ENCODE data around the gene ETNK1. TPM values are rescaled to one million over a fixed set of nuclear protein-coding genes. Genes with fewer than 3 reads are reported as not detected.
A peak's percentile ranks its signal among the peaks of the same experiment; 100 is the strongest.

The ETNK1 gene
- total RNA-seq, 2 donors from 2014 or later = 23.9 to 25.1 TPM

- H3K27me3 ChIP-seq = no peaks in the 10 kb centered on the region
- TF ChIP-seq POLR2A (IDR thresholded peaks at IDR 0.05) (no peak), CTCF (IDR thresholded peaks at IDR 0.05) (no peak)
- DNase-seq (no peak), ATAC-seq (no peak)
- intact Hi-C loops (cut with DNase I) = no loop called here
- H3K36me3 ChIP-seq (replicated peaks in 1 of 2; ENCODE audit: insufficient read depth in 1 of 2, low read depth in 2 of 2) = no peaks in the 10 kb centered on the region
- no peak overlapping the region for H3K4me3 ChIP-seq
- 88 to 100% methylated on average over 1 of the region's 1 CpG for WGBS, 2 donors
- no peaks in the 10 kb centered on the region for H3K4me1 ChIP-seq
- H3K27ac ChIP-seq = no peak overlapping the region
- no peaks in the 10 kb centered on the region for H3K9me3 ChIP-seq
Observed at GRCh38 chr12:22662356-22662755, 37.4 kb downstream of the ETNK1 start.

- H3K9me3 ChIP-seq = no peaks in the 10 kb centered on the region
- intact Hi-C loops (cut with DNase I) = no loop called here
- no peaks in the 10 kb centered on the region for H3K27me3 ChIP-seq
- ATAC-seq = no peak
- DNase-seq = no peak
- TF ChIP-seq POLR2A (IDR thresholded peaks at IDR 0.05) (no peak), CTCF (IDR thresholded peaks at IDR 0.05) (no peak)
- no peak overlapping the region for H3K4me3 ChIP-seq
- H3K27ac ChIP-seq = no peak overlapping the region
- H3K36me3 ChIP-seq (replicated peaks in 1 of 2; ENCODE audit: insufficient read depth in 1 of 2, low read depth in 2 of 2) = no peaks in the 10 kb centered on the region
- no peaks in the 10 kb centered on the region for H3K4me1 ChIP-seq
Observed at GRCh38 chr12:22665476-22665875, 40.5 kb downstream of the ETNK1 start.

- H3K27ac ChIP-seq = no peak overlapping the region
- H3K4me1 ChIP-seq = no peaks in the 10 kb centered on the region
- intact Hi-C loops (cut with DNase I) = no loop called here
- H3K36me3 ChIP-seq (replicated peaks in 1 of 2; ENCODE audit: insufficient read depth in 1 of 2, low read depth in 2 of 2) = peaks cover 0 to 3% of the 10 kb centered on the region in 2 donors
- no peaks in the 10 kb centered on the region for H3K27me3 ChIP-seq
- H3K9me3 ChIP-seq = no peaks in the 10 kb centered on the region
- 24 to 65% methylated on average over 1 of the region's 1 CpG for WGBS, 2 donors
- no peak for ATAC-seq
- TF ChIP-seq POLR2A (IDR thresholded peaks at IDR 0.05) = no peak
- DNase-seq = no peak
- H3K4me3 ChIP-seq = no peak overlapping the region
Observed at GRCh38 chr12:22667122-22667521, 42.2 kb downstream of the ETNK1 start.

GRCh38 chr12:22668441-22668840 is 43.5 kb downstream of the ETNK1 start:
- TF ChIP-seq POLR2A (IDR thresholded peaks at IDR 0.05) = no peak
- TF ChIP-seq CTCF (IDR thresholded peaks at IDR 0.05) = no peak
- DNase-seq = no peak
- Histone ChIP-seq H3K27me3 (no peaks in the 10 kb centered on the region), H3K27ac (no peak overlapping the region), H3K36me3 (replicated peaks in 1 of 2; ENCODE audit: insufficient read depth in 1 of 2, low read depth in 2 of 2) (peaks cover 0 to 3% of the 10 kb centered on the region in 2 donors), H3K4me1 (no peaks in the 10 kb centered on the region), H3K9me3 (no peaks in the 10 kb centered on the region), H3K4me3 (no peak overlapping the region)
- 94 to 98% methylated on average over 6 of the region's 6 CpGs for WGBS, 2 donors
- intact Hi-C loops (cut with DNase I) = no loop called here
- no peak for ATAC-seq

- H3K4me1 ChIP-seq = no peaks in the 10 kb centered on the region
- DNase-seq (no peak), ATAC-seq (no peak)
- H3K4me3 ChIP-seq = no peak overlapping the region
- H3K27ac ChIP-seq = no peak overlapping the region
- no peaks in the 10 kb centered on the region for H3K27me3 ChIP-seq
- peaks cover 0 to 5% of the 10 kb centered on the region in 2 donors for H3K36me3 ChIP-seq (replicated peaks in 1 of 2; ENCODE audit: insufficient read depth in 1 of 2, low read depth in 2 of 2)
- TF ChIP-seq POLR2A (IDR thresholded peaks at IDR 0.05) (no peak), CTCF (IDR thresholded peaks at IDR 0.05) (peak in 3 of 7 experiments; percentile 4 to 22 (median 11))
- H3K9me3 ChIP-seq = no peaks in the 10 kb centered on the region
- intact Hi-C loops (cut with DNase I) = no loop called here
Observed at GRCh38 chr12:22670762-22671161, 45.8 kb downstream of the ETNK1 start.
